Left cardiac atrium (tissue), 4 donors: ENCODE measurements around the gene THRAP3. TPM values are rescaled to one million over a fixed set of nuclear protein-coding genes. Genes with fewer than 3 reads are reported as not detected.

ENCODE experiments used
- ATAC-seq, 2 donors: fragments of 200-7000 bp; cut with Tn5 transposase; one replicate each; pipeline ENCODE4 v1.9.1; 2020; ENCODE audit warnings: mild to moderate bottlenecking in 2 of 2, moderate library complexity in 2 of 2
- DNase-seq: peaks from one replicate; pipeline ENCODE4 v3.0.0-alpha.2; 2020
- intact Hi-C, 2 donors: fragments of 100-400 bp; cut with DNase I; formaldehyde crosslinking; loops; one replicate each; pipeline versions ENCODE4 v1.14.1 to v1.15.1; 2022 to 2023
- total RNA-seq, 2 donors: library from RNA; stranded (reverse); fragmentation: NEBNext Ultra II Directional; extraction: Animal tissue kit (Norgen Biotek cat#: 25700); gene quantifications; one replicate each; pipeline ENCODE4 v1.2.1, GENCODE V29; 2021
- donor health status: DM: no; HTN: yes; CAD: no.
- donor health status: DM: no; HTN: yes; CAD: no; lungs with severe emphysema.
- donor health status: DM: yes; HTN: yes; CAD: no.
- donor health status: Dilated cardiomyopathy.

Gene THRAP3
- total RNA-seq, 2 donors from 2014 or later, result 55.9 to 77.0 TPM

- DNase-seq (no peak), ATAC-seq (peak; percentile 76 to 87)
- intact Hi-C loops, result no loop called here
These were observed 55.0 kb downstream of the THRAP3 start for GRCh38 chr1:36279110-36279788.

- DNase-seq (no peak), ATAC-seq (no peak)
- intact Hi-C loops, result loop anchor here in 1 of 2 donors (10.0 kb wide), 2 partner anchors 55 to 125 kb away; partner anchors contain the start of genes MAP7D1 and THRAP3
These were observed 55.6 kb downstream of the THRAP3 start for GRCh38 chr1:36279789-36280296.

DNA sequence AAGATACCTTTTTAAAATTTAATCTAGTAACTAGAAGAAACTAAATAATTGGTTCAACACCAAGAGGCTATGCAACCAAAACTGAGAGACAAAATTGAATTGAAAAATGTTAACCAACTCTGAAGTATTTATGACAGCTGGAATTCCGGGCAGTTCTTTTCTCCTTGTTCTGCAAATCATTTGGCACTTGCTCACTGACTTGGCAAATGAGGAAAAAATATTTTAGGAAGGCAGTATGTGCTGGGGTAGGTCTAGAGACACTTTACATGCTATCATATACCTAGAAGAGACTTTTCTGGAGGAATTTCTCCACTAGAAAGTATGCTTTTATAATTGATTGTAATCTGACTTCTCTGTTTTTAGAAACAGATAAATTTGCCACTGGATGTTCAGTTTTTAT lies 59.8 kb downstream of the THRAP3 start:
- DNase-seq (no peak), ATAC-seq (peak in 1 of 2 donors; percentile 36)
- intact Hi-C loops, result loop anchor here (2.0 to 10.0 kb wide), 3 partner anchors 59 to 133 kb away; partner anchors contain the start of genes MAP7D1 (in 1 of the 2) and THRAP3 (in 1 of the 2)

DNA sequence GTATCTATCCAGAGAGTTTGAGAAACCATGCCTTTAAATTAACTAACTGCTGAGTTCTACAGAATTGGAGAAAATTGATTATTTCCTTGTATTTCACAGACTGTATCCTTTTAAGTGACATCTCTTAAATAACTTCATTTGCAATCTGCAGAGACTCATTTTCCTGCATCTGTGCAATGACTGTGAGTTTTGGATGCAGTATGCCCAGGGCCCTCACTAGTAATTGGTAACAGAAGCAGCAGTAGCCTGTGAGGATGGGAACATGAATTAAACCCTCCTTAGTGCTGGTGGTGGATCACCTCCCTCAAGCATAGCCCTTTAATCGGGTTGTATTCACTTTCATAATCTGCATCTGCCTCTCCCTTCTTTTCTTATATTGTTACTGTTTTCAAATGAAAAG lies 60.3 kb downstream of the THRAP3 start:
- intact Hi-C loops, result loop anchor here (2.0 to 10.0 kb wide), 3 partner anchors 60 to 134 kb away; partner anchors contain the start of genes MAP7D1 (in 1 of the 2) and THRAP3 (in 1 of the 2)
- ATAC-seq (no peak), DNase-seq (no peak)

- intact Hi-C loops, result loop anchor here (2.0 to 10.0 kb wide), 4 partner anchors 61 to 135 kb away; partner anchors contain the start of genes MAP7D1 (in 1 of the 2) and THRAP3 (in 1 of the 2)
- ATAC-seq (peak; percentile 78 to 88), DNase-seq (peak; percentile 63)
These were observed 61.3 kb downstream of the THRAP3 start for GRCh38 chr1:36285443-36286101.

- ATAC-seq, result no peak
- no peak for DNase-seq
- intact Hi-C loops, result loop anchor here (5.0 to 10.0 kb wide), 3 partner anchors 62 to 132 kb away; partner anchors contain the start of genes MAP7D1 (in 1 of the 2) and THRAP3 (in 1 of the 2)
These were observed 62.6 kb downstream of the THRAP3 start for GRCh38 chr1:36286802-36287201.

DNA sequence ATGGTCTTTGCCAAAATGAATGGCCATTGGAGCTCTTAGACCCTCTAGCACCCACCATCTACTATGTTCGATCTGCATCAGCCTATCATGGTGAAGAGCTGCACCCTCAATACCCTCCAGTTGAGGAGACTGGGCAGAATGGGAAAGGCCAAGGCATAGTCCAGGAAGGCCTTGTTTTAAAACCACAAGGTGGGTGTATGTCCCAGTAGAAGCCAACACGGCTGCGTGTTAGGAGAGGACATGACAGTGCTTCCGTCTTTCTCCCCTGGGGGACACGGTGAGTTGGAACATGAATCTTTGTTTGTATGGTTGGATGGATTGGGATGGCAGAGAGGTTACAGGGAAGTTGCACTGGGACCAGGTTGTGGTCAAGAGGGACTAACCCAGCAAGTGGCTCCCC lies 63.4 kb downstream of the THRAP3 start:
- intact Hi-C loops, result loop anchor here (5.0 to 10.0 kb wide), 3 partner anchors 63 to 133 kb away; partner anchors contain the start of genes MAP7D1 (in 1 of the 2) and THRAP3 (in 1 of the 2)
- no peak for DNase-seq
- ATAC-seq, result no peak

DNA sequence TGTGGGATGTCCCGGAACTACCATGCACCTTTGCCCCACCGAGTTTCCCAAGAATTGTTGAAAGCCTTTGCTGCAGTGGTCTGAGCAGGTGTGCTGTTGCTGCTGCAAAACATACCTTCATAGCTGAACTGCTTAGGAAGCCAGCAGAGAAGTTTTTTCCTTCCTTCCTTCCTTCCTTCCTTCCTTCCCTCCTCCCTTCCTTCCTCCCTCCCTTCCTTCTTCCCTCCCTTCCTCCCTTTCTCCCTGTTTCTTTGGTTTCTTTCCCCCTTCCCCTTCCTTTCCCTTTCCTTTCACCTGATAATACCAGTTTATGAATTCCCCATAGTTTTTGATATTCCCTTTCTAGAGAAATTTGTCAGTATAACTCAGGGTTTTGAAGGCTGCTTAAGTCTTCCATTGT lies 71.1 kb downstream of the THRAP3 start:
- intact Hi-C loops, result loop anchor here in 1 of 2 donors (5.0 kb wide), 1 partner anchor 127 kb away; no protein-coding TSS in a partner anchor
- no peak for DNase-seq
- no peak for ATAC-seq

GRCh38 chr1:36297062-36297461 lies 72.8 kb downstream of the THRAP3 start:
- ATAC-seq (no peak), DNase-seq (no peak)
- intact Hi-C loops, result loop anchor here in 1 of 2 donors (5.0 kb wide), 1 partner anchor 125 kb away; no protein-coding TSS in a partner anchor

- intact Hi-C loops, result loop anchor here in 1 of 2 donors (5.0 kb wide), 1 partner anchor 124 kb away; no protein-coding TSS in a partner anchor
- DNase-seq (no peak), ATAC-seq (no peak)
These were observed 74.4 kb downstream of the THRAP3 start for GRCh38 chr1:36298640-36299039.

DNA sequence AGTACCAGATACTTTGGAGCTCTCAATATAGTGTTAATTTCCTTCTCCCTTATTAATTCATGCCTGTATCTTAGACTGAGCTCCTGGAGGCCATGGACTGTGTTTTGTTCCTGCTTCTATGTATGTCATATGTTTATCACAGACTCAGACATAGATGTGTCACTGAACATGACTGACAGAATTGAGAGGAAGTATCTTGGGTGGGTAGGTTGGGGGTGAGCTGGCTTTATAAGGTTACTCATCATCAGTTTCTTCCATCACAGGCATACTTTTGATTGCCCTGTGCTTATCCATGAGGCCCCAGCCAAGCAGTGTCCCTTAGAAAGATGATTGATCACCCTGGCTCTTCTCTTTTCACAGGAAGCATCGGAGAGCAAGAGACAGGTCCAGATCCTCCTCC lies 76.3 kb downstream of the THRAP3 start:
- peak in 1 of 2 donors; percentile 4 for ATAC-seq
- intact Hi-C loops, result no loop called here
- no peak for DNase-seq

DNA sequence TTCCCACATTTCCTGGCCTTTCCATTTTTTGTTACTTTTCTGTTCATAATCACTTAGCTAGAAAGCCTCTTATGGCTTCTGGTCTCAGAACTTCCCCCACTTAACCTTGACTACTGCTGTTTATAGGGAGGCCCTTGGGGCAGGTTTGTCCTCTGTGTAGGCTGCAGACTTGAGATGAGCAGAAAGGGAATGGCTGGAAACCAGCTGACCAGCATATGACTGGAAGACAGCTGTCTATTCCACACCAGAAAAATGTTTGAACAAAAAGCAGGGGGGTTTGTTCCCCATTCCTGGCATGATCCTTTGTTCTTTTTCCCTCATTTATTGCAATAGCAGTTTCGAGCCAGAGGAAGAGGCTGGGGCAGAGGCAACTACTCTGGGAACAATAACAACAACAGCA lies 77.0 kb downstream of the THRAP3 start:
- intact Hi-C loops, result no loop called here
- no peak for ATAC-seq
- DNase-seq, result no peak

DNA sequence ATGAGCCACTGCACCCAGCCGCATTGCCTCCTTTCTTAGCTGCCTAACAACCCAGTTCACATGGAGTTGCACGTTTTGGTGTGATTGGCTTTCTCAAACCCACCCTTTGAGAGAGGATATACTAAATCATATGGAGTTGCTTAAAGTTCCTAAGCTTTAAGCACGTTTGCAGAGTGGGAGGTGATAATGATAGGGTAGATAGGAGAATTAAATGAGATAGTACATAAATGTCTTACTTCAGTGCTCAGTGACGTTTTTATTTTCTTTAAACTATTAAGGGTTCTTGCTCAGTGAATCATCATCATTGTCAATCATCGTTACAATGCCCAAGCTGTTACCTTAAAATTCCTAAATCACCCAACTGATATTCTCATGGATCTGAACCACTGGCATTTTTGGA lies 79.0 kb downstream of the THRAP3 start:
- intact Hi-C loops, result no loop called here
- no peak for DNase-seq
- ATAC-seq, result no peak

DNA sequence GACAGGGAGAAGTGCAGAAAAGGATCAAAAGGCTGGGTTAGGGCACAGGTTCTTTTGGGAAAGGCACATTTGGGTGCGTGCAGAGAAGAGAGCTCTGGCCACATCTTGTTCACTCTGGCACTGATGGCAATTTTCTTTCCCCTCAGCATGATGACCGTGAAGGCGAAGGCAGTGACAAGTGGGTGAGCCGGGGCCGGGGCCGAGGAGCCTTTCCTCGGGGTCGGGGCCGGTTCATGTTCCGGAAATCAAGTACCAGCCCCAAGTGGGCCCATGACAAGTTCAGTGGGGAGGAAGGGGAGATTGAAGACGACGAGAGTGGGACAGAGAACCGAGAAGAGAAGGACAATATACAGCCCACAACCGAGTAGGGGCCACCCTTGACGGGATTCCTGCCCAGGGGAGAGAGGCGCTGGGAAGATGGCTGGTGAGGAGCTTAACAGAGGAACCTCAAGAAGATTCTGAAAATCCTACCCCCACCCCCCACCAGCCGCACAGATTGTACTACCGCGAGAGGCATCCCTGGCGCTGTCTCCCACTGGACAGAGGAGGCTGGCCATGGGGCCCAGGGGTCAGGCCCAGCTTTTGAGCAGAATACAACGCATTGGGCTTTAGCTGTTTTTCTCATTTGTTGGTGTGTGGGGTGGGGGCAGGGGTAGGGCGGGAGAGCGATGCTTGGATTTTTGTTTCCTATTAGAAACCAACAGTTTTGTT lies 79.6 kb downstream of the THRAP3 start:
- ATAC-seq (no peak), DNase-seq (no peak)
- intact Hi-C loops, result no loop called here

DNA sequence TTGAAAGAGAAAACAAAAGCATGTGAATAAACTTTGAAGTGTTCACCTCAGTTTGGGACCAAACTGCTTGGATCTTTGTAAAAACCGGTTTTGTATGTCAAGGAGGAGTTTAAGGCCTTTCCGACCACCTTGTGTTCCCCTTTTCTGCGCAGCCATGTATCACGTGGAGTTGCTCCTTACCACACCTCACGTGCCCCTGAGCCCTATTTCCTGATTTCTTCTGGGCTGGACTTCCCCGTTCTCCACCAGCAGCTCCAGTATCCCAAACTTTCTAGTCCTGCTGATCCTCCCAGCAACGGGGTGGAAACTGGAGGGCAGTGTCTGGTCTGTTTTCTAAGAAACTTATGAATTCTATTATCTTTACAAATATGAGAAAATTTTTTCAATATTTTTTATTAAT lies 80.3 kb downstream of the THRAP3 start:
- intact Hi-C loops, result no loop called here
- DNase-seq, result no peak
- no peak for ATAC-seq

DNA sequence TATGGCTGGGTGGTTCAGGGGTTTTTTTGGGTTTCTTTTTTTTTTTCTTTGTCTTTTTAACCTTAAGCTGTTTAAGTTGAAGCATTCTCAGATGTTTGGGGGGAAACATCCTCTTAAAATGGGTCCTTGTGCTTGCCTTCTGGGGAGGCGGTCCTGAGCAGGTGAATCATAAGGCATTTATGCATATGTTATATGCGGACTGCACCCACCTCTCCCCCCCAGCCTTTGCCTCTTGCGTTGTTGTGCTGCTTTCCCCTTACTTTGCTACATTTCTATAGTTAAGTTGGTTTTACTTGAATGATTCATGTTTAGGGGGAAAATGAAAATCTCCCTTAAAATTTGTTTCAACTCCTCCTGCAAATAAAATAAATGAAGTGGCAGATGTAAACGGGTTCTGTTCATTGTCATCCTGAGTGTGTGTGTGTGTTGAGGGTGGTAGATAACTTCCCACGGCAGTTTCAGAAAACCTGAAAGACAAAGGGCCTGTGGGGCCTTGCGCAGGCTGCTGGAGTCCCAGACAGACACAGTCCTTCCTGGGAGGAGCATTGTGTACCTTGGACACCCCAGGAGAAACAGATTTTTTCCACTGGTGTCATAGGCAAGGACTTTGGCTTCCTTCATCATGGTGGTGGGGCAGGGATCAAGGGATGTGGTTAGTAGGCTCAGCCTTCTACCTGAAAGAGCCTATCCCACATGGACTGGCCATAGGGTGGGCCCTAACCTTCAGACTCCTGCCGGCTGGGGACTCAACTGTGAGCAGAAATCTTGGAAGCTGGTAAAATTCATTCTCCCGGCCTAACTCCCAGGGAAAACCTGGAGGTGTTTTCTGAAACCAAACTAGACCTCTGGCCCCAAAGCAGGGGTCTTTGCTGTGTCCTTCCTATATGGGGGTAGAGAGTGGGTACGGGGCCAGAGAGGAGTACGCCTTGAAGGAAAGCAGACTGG lies 81.0 kb downstream of the THRAP3 start:
- ATAC-seq (no peak), DNase-seq (no peak)
- intact Hi-C loops, result no loop called here

GRCh38 chr1:36305915-36306209 lies 81.6 kb downstream of the THRAP3 start:
- ATAC-seq (no peak), DNase-seq (no peak)
- intact Hi-C loops, result no loop called here

GRCh38 chr1:36306210-36306901 lies 82.1 kb downstream of the THRAP3 start, which contains the start of gene SH3D21:
SH3D21 (plus strand) TSS chr1:36306368; CDS start chr1:36306421, 53 bp downstream.
- DNase-seq (no peak), ATAC-seq (peak; percentile 65 to 69)
- intact Hi-C loops, result no loop called here
